ENCODE measurements around the gene BNC2.

Gene BNC2

GRCh38 chr9:16834817-16835216 lies 35.7 kb downstream of the BNC2 start:
- TF ChIP-seq CTCF (conservative IDR thresholded peaks at IDR 0.05; ENCODE audit: low read depth, low read length), result no peak

GRCh38 chr9:16833296-16833835 lies 37.1 kb downstream of the BNC2 start:
- TF ChIP-seq CTCF (conservative IDR thresholded peaks at IDR 0.05; ENCODE audit: low read depth, low read length), result no peak
- no peak overlapping the region for H3K4me3 ChIP-seq (ENCODE audit: low read length)
- DNase-seq (ENCODE audit: low read depth), result no peak

More at GRCh38 chr9:16834817-16835216, 35.7 kb downstream of the BNC2 start:
- H3K4me3 ChIP-seq (ENCODE audit: low read length), result no peak overlapping the region
- no peak for DNase-seq (ENCODE audit: low read depth)

- no peak for TF ChIP-seq CTCF (conservative IDR thresholded peaks at IDR 0.05; ENCODE audit: low read depth, low read length)
- no peak for DNase-seq (ENCODE audit: low read depth)
- no peak overlapping the region for H3K4me3 ChIP-seq (ENCODE audit: low read length)
Observed at GRCh38 chr9:16832101-16832500, 38.4 kb downstream of the BNC2 start.

GRCh38 chr9:16830806-16831205 lies 39.7 kb downstream of the BNC2 start:
- no peak for TF ChIP-seq CTCF (conservative IDR thresholded peaks at IDR 0.05; ENCODE audit: low read depth, low read length)
- DNase-seq (ENCODE audit: low read depth), result no peak
- no peak overlapping the region for H3K4me3 ChIP-seq (ENCODE audit: low read length)

GRCh38 chr9:16828340-16829281 lies 41.9 kb downstream of the BNC2 start:
- peak overlapping the region; percentile 33 for H3K4me3 ChIP-seq (ENCODE audit: low read length)
- DNase-seq (ENCODE audit: low read depth), result peak; percentile 47
- no peak for TF ChIP-seq CTCF (conservative IDR thresholded peaks at IDR 0.05; ENCODE audit: low read depth, low read length)

- no peak overlapping the region for H3K4me3 ChIP-seq (ENCODE audit: low read length)
- DNase-seq (ENCODE audit: low read depth), result peak; percentile 98
Observed at GRCh38 chr9:16825971-16826625, 44.4 kb downstream of the BNC2 start.

More at GRCh38 chr9:16825971-16826625, 44.4 kb downstream of the BNC2 start:
- no peak for TF ChIP-seq CTCF (conservative IDR thresholded peaks at IDR 0.05; ENCODE audit: low read depth, low read length)
